Mononuclear cell (primary cell): ENCODE results near the gene PIAS4. TPM values are rescaled to one million over a fixed set of nuclear protein-coding genes. Genes with fewer than 3 reads are reported as not detected.

ENCODE experiments used
- H3K27me3 ChIP-seq: 2 replicates; pipeline ENCODE4 v1.6.0; 2011; ENCODE audit warnings: low read length, control low read depth; ENCODE audit not compliant: insufficient read depth
- H3K4me1 ChIP-seq: 2 replicates; pipeline ENCODE4 v1.5.1; 2011; ENCODE audit warnings: mild to moderate bottlenecking, low read length, control low read depth; ENCODE audit not compliant: insufficient read depth
- H3K4me3 ChIP-seq: 2 replicates; pipeline ENCODE4 v1.5.1; 2011; ENCODE audit warnings: mild to moderate bottlenecking, low read length, moderate library complexity
- H3K9me3 ChIP-seq: 2 replicates; pipeline ENCODE4 v1.5.1; 2011; ENCODE audit warnings: low read depth, mild to moderate bottlenecking, control low read depth, low read length
- total RNA-seq: library from RNA; depleted of rRNA; stranded (reverse); fragments of >200 nt; gene quantifications from one replicate; pipeline ENCODE4 v1.2.3, GENCODE V29; 2012

Gene PIAS4
- total RNA-seq, 1 donor = 12.0 TPM

- Histone ChIP-seq H3K4me1 (peaks cover 79% of the 10 kb centered on the region), H3K9me3 (no peaks in the 10 kb centered on the region), H3K4me3 (peak overlapping the region; percentile 10), H3K27me3 (no peaks in the 10 kb centered on the region)
Observed at GRCh38 chr19:4061683-4062418, 54.3 kb downstream of the PIAS4 start.

GRCh38 chr19:4062419-4063368, 55.2 kb downstream of the PIAS4 start:
- H3K27me3 ChIP-seq = no peaks in the 10 kb centered on the region
- H3K4me1 ChIP-seq = peaks cover 71% of the 10 kb centered on the region
- no peak overlapping the region for H3K4me3 ChIP-seq
- H3K9me3 ChIP-seq = no peaks in the 10 kb centered on the region

GRCh38 chr19:4063369-4064148, 56.0 kb downstream of the PIAS4 start:
- Histone ChIP-seq H3K4me3 (peak overlapping the region; percentile 59), H3K9me3 (no peaks in the 10 kb centered on the region), H3K27me3 (no peaks in the 10 kb centered on the region), H3K4me1 (peaks cover 70% of the 10 kb centered on the region)

GRCh38 chr19:4064149-4064495, 56.6 kb downstream of the PIAS4 start:
- H3K27me3 ChIP-seq = no peaks in the 10 kb centered on the region
- H3K9me3 ChIP-seq = no peaks in the 10 kb centered on the region
- peaks cover 70% of the 10 kb centered on the region for H3K4me1 ChIP-seq
- H3K4me3 ChIP-seq = peak overlapping the region; percentile 59

GRCh38 chr19:4064496-4065260, 57.1 kb downstream of the PIAS4 start:
- Histone ChIP-seq H3K9me3 (no peaks in the 10 kb centered on the region), H3K27me3 (no peaks in the 10 kb centered on the region), H3K4me3 (peak overlapping the region; percentile 59), H3K4me1 (peaks cover 70% of the 10 kb centered on the region)

- H3K4me3 ChIP-seq = peak overlapping the region; percentile 75
- peaks cover 65% of the 10 kb centered on the region for H3K4me1 ChIP-seq
- no peaks in the 10 kb centered on the region for H3K27me3 ChIP-seq
- no peaks in the 10 kb centered on the region for H3K9me3 ChIP-seq
Observed at GRCh38 chr19:4065430-4066175, 58.1 kb downstream of the PIAS4 start.

GRCh38 chr19:4066176-4066606, 58.7 kb downstream of the PIAS4 start:
- H3K4me3 ChIP-seq = peak overlapping the region; percentile 75
- no peaks in the 10 kb centered on the region for H3K9me3 ChIP-seq
- H3K4me1 ChIP-seq = peaks cover 59% of the 10 kb centered on the region
- H3K27me3 ChIP-seq = no peaks in the 10 kb centered on the region

GRCh38 chr19:4066682-4067395, 59.3 kb downstream of the PIAS4 start, which contains the start of gene ZBTB7A:
ZBTB7A (minus strand) TSS chr19:4066899; CDS start chr19:4055232, 11,667 bp downstream.
- H3K27me3 ChIP-seq = no peaks in the 10 kb centered on the region
- peaks cover 52% of the 10 kb centered on the region for H3K4me1 ChIP-seq
- no peaks in the 10 kb centered on the region for H3K9me3 ChIP-seq
- H3K4me3 ChIP-seq = peak within 1 kb of the TSS; percentile 75

GRCh38 chr19:4067396-4068046, 60.0 kb downstream of the PIAS4 start:
- Histone ChIP-seq H3K9me3 (no peaks in the 10 kb centered on the region), H3K4me1 (peaks cover 45% of the 10 kb centered on the region), H3K27me3 (no peaks in the 10 kb centered on the region), H3K4me3 (peak overlapping the region; percentile 51)

- H3K4me3 ChIP-seq = peak overlapping the region; percentile 51
- no peaks in the 10 kb centered on the region for H3K9me3 ChIP-seq
- peaks cover 38% of the 10 kb centered on the region for H3K4me1 ChIP-seq
- no peaks in the 10 kb centered on the region for H3K27me3 ChIP-seq
Observed at GRCh38 chr19:4068047-4068966, 60.8 kb downstream of the PIAS4 start.

- H3K4me1 ChIP-seq = peaks cover 26% of the 10 kb centered on the region
- no peak overlapping the region for H3K4me3 ChIP-seq
Observed at GRCh38 chr19:4069331-4069959, 61.9 kb downstream of the PIAS4 start.

GRCh38 chr19:4071610-4072009, 64.1 kb downstream of the PIAS4 start:
- Histone ChIP-seq H3K4me1 (peaks cover 38% of the 10 kb centered on the region), H3K9me3 (no peaks in the 10 kb centered on the region), H3K4me3 (no peak overlapping the region), H3K27me3 (no peaks in the 10 kb centered on the region)

More at GRCh38 chr19:4069331-4069959, 61.9 kb downstream of the PIAS4 start:
- Histone ChIP-seq H3K9me3 (no peaks in the 10 kb centered on the region), H3K27me3 (no peaks in the 10 kb centered on the region)
